ENCODE data around the gene UGP2.

Gene UGP2

DNA sequence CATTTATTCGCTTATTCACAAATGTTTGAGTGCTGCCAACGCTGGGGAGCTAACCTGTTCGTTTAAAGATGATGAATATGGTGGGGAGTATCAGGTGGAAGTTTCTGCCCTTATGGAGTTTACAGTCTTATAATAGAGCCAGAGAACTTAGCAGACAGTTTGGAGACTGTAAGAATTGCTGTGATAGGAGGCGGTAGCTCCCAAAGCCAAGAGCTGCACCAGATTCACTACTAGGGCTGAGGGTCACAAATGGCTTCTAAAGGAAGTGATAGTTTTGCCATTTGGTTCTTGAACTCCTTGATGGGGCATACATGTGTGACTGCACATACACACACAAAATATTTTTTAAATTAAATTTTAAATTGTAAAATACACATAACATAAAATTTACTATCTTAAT, 29.0 kb downstream of the UGP2 start:
- no peak for TF ChIP-seq CTCF (IDR thresholded peaks at IDR 0.05; ENCODE audit: extremely low read depth, missing control alignments)
- DNase-seq (ENCODE audit: low spot score) = no peak

DNA sequence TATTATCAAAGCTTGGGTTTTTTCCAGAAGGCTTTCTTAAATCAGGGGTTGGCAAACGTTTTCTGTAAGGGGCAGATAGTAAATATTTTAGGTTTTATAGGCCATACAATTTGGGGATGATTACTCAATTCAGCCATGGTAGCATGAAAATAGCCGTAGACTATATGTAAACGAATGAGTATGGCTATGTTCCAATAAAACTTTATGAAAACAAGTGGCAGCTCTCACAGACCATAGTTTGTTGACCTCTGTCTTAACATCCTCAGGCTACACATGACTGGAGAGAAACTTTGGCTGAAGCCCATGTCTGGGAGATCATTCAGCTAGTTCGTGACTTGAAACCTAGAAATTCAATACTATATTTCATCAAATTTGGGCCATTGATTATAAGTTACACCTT, 30.2 kb downstream of the UGP2 start:
- no peak for TF ChIP-seq CTCF (IDR thresholded peaks at IDR 0.05; ENCODE audit: extremely low read depth, missing control alignments)
- no peak for DNase-seq (ENCODE audit: low spot score)

GRCh38 chr2:63872571-63873328, 31.1 kb downstream of the UGP2 start:
- TF ChIP-seq CTCF (IDR thresholded peaks at IDR 0.05; ENCODE audit: extremely low read depth, missing control alignments) = no peak
- no peak for DNase-seq (ENCODE audit: low spot score)

DNA sequence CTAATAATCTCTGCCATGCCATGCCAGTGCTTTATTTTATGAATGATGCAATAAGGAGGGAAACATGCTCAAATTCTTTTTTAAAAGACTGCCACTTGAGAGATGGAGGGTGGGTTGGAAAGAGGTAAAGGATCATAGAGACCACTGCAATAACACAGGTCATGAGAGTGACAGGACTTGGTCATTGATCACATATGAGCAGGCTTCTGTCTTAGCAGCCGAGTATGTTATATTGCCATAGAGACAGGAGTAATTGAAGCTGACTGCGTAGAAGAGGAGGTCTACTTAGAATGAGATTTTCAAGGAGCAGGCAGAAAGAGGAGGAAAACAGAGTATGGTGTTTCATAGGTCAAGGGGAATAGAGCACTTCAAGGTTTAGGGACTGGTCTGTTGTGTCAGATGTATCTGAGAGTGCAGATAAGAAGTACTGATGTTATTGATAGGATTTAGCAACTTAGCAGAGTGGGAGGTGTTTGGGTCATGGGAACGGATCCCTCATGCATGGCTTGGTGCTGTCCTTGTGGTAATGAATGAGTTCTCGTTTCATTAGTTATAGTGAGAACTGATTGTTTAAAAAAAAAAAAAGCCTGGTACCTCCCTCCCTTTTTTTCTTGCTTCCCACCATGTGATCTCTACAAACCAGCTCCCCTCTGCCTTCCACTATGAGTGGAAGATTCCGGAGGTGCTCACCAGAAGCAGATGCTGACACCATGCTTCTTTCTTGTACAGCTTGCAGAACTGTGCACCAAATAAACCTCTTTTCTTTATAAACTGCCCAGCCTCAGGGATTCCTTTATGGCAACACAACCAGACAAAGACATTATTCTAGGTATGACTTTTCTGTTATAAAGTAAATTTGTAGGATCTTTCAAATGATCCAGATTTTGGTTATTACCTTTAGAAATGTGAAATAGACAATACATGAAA, 32.8 kb downstream of the UGP2 start:
- no peak for DNase-seq (ENCODE audit: low spot score)
- TF ChIP-seq CTCF (IDR thresholded peaks at IDR 0.05; ENCODE audit: extremely low read depth, missing control alignments) = no peak

GRCh38 chr2:63875131-63875527, 33.4 kb downstream of the UGP2 start:
- no peak for TF ChIP-seq CTCF (IDR thresholded peaks at IDR 0.05; ENCODE audit: extremely low read depth, missing control alignments)
- no peak for DNase-seq (ENCODE audit: low spot score)

DNA sequence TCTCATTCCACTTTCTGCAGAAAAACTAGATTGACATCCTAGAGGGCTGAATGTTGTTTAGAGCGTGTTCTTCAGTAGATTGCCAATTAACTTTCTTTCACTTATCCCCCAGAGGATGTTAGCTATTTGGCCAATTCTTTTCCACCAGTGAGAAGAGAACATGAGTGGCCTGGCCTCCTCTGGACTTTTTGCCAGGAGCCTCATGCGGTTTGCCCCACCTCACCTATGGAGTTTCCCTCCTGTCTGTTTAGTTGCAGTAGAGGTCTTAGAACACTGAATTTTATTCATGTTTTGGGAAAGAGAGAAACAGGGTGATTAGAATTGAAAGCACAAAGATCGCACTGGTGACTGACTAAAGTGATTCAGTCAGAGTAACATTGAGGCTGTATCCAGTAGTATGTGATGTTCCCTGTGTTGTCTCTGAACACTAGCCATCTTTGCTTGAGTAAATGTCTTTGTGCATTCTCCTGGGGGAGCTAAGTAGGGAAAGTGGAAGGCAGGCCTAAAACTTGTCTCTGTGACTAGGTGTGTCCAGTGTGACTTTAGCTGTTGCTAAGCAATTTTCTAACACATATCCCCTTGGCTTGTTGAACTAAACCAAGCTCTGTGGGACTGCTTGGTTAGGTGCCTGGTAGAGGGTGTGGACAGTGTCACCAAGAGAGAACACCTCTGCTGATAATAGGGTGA, 34.0 kb downstream of the UGP2 start:
- no peak for DNase-seq (ENCODE audit: low spot score)
- no peak for TF ChIP-seq CTCF (IDR thresholded peaks at IDR 0.05; ENCODE audit: extremely low read depth, missing control alignments)

All from GM20000 (cell line).